BE2C (cell line): Measurements from ENCODE around the gene SYT17.
"Not testable (repeated sequence)": the region's sequence is repeated elsewhere in the genome, so short reads cannot be mapped to it uniquely, and the experiment has no call there.

ENCODE experiments used
- DNase-seq: peaks from one replicate; pipeline ENCODE4 v3.0.0-alpha.2; 2020
- H3K27me3 ChIP-seq: fragments of 250-450 bp; sonication (Bioruptor Pico); 2 replicates; pipeline ENCODE4 v1.5.1; 2020; ENCODE audit warnings: mild to moderate bottlenecking
- H3K36me3 ChIP-seq: fragments of 250-450 bp; sonication (Bioruptor Pico); 2 replicates; pipeline ENCODE4 v1.5.1; 2020; ENCODE audit warnings: mild to moderate bottlenecking
- H3K4me1 ChIP-seq: fragments of 250-450 bp; sonication (Bioruptor Pico); 2 replicates; pipeline ENCODE4 v1.5.1; 2020
- H3K4me3 ChIP-seq: 2 replicates; pipeline ENCODE4 v1.5.1; 2011; ENCODE audit warnings: low read depth, low read length
- H3K9me3 ChIP-seq: fragments of 250-450 bp; sonication (Bioruptor Pico); 2 replicates; pipeline ENCODE4 v1.5.1; 2020
- CTCF ChIP-seq: IDR thresholded peaks from 2 replicates; pipeline ENCODE4 v1.5.1; 2012; ENCODE audit warnings: mild to moderate bottlenecking, low read depth, low read length

SYT17 gene

GRCh38 chr16:19180741-19181140 is 12.7 kb downstream of the SYT17 start:
- DNase-seq, result no peak
- no peak for TF ChIP-seq CTCF
- no peaks in the 10 kb centered on the region for H3K27me3 ChIP-seq

DNA sequence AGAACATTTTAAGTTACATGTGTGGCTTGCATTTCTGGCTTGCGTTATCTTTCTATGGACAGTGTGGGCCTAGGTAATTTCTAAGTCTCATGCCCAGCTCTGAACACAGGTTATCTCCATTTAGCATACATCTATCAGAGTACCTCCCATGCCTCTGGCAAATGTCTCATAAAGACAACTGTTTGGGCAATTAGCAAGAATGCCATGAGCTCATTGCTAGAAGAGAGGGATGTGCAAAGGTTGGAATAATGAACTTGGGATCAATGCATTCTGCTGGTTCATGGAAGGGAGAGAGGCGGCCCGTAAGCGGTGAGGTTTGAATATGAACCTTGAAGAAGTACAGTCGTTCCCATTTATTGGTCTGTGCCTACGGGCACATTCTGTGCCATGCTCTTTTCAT is 14.4 kb downstream of the SYT17 start:
- Histone ChIP-seq H3K27me3 (no peaks in the 10 kb centered on the region), H3K9me3 (no peaks in the 10 kb centered on the region), H3K4me3 (no peak overlapping the region), H3K4me1 (no peaks in the 10 kb centered on the region), H3K36me3 (no peaks in the 10 kb centered on the region)
- no peak for TF ChIP-seq CTCF
- DNase-seq, result no peak

More at GRCh38 chr16:19180741-19181140, 12.7 kb downstream of the SYT17 start:
- no peaks in the 10 kb centered on the region for H3K9me3 ChIP-seq
- H3K4me1 ChIP-seq, result no peaks in the 10 kb centered on the region
- H3K4me3 ChIP-seq, result no peak overlapping the region
- no peaks in the 10 kb centered on the region for H3K36me3 ChIP-seq

GRCh38 chr16:19183187-19183586 is 15.1 kb downstream of the SYT17 start:
- Histone ChIP-seq H3K4me1 (no peaks in the 10 kb centered on the region), H3K4me3 (no peak overlapping the region), H3K27me3 (no peaks in the 10 kb centered on the region), H3K36me3 (no peaks in the 10 kb centered on the region), H3K9me3 (no peaks in the 10 kb centered on the region)
- TF ChIP-seq CTCF, result no peak
- no peak for DNase-seq

DNA sequence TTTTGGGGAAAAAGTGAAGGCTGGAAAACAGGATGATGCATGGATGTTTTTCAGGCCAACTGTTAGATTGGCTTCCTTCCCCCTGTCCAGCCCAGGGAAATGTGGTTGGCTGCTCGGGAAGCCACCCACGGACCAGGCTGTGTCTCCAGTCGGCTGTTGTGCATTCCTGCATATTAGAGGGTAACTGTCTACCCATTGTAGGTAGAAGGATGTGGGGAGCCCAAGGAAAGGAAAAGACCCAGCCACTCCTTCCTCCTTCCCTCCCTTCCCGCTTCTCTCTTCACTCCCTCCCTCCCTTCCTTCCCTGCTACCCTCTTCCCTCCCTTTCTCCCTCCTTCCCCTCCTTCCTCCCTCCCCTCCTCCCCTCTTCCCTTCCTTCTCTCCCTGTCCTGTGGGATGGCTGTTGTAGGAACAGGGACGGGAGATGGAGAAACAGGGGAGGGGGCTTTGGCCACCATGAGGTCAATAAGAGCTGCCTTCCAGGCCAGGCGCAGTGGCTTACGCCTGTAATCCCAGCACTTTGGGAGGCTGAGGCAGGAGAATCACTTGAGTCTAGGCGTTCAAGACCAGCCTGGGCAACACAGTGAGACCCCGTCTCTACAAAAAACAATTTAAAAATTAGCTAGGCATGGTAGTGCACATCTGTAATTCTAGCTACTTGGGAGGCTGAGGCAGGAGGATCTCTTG is 16.9 kb downstream of the SYT17 start:
- DNase-seq, result no peak
- no peak overlapping the region for H3K4me3 ChIP-seq
- no peaks in the 10 kb centered on the region for H3K27me3 ChIP-seq
- H3K9me3 ChIP-seq, result no peaks in the 10 kb centered on the region
- no peaks in the 10 kb centered on the region for H3K4me1 ChIP-seq
- no peak for TF ChIP-seq CTCF
- H3K36me3 ChIP-seq, result no peaks in the 10 kb centered on the region

- no peaks in the 10 kb centered on the region for H3K27me3 ChIP-seq
- DNase-seq, result no peak
- TF ChIP-seq CTCF, result no peak
- no peak overlapping the region for H3K4me3 ChIP-seq
- no peaks in the 10 kb centered on the region for H3K4me1 ChIP-seq
- H3K9me3 ChIP-seq, result no peaks in the 10 kb centered on the region
- H3K36me3 ChIP-seq, result no peaks in the 10 kb centered on the region
Observed at GRCh38 chr16:19185510-19185851, 17.4 kb downstream of the SYT17 start.

GRCh38 chr16:19186408-19186807 is 18.4 kb downstream of the SYT17 start:
- Histone ChIP-seq H3K4me3 (no peak overlapping the region), H3K36me3 (no peaks in the 10 kb centered on the region), H3K27me3 (no peaks in the 10 kb centered on the region), H3K4me1 (no peaks in the 10 kb centered on the region), H3K9me3 (no peaks in the 10 kb centered on the region)
- TF ChIP-seq CTCF, result no peak
- DNase-seq, result no peak

- H3K4me1 ChIP-seq, H3K4me3 ChIP-seq, H3K27me3 ChIP-seq, H3K36me3 ChIP-seq, H3K9me3 ChIP-seq, DNase-seq: not testable (repeated sequence)
Observed at GRCh38 chr16:19187961-19188360, 19.9 kb downstream of the SYT17 start.
